Stromal cell of bone marrow (primary cell): Measurements from ENCODE around the gene TMEM184A.
"Not testable (repeated sequence)": the region's sequence is repeated elsewhere in the genome, so short reads cannot be mapped to it uniquely, and the experiment has no call there.

ENCODE experiments used
- DNase-seq: peaks from one replicate; pipeline ENCODE4 v3.0.0-alpha.2; 2012; ENCODE audit warnings: low read depth

Gene TMEM184A

DNA sequence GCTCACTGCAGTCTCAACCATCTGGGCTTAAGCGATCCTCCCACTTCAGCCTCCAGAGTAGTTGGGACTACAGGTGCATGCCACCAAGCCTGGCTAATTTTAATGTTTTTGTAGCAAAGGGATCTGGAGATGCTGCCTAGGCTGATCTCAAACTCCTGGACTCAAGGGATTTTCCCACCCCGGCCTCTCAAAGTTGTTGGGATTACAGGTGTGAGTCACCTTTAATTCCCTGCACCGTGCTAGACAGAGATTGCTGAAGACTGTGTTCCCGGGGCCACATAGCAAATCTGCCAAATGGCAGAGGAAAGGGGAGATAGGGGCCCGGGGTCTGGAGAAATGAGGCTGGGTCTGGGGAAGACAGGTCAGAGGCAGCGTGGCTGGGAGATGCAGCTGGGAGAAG lies 34.5 kb upstream of the TMEM184A start:
- no peak for DNase-seq

GRCh38 chr7:1588978-1589377 lies 33.0 kb upstream of the TMEM184A start:
- DNase-seq = no peak

DNA sequence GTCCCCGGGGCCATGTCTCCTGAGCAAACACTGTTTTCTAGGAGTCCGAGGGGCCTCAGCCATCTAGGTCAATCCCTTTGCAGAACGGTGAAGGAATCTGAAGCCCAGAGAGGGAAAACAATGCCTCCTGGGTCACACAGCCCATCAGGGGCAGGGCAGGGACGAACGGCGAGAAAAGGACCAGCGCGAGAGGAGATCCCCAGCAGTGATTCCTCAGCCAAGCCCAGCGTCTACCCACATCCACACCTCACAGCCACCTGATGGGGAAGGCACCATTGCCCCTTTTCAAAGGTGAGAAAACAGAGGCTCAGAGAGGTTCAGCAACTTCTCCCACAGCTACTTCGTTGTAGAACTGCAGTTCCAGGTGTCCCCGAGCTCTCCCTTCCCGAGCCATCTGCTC lies 31.7 kb upstream of the TMEM184A start:
- DNase-seq = no peak

- no peak for DNase-seq
Measured at GRCh38 chr7:1586827-1587705, 31.1 kb upstream of the TMEM184A start.

DNA sequence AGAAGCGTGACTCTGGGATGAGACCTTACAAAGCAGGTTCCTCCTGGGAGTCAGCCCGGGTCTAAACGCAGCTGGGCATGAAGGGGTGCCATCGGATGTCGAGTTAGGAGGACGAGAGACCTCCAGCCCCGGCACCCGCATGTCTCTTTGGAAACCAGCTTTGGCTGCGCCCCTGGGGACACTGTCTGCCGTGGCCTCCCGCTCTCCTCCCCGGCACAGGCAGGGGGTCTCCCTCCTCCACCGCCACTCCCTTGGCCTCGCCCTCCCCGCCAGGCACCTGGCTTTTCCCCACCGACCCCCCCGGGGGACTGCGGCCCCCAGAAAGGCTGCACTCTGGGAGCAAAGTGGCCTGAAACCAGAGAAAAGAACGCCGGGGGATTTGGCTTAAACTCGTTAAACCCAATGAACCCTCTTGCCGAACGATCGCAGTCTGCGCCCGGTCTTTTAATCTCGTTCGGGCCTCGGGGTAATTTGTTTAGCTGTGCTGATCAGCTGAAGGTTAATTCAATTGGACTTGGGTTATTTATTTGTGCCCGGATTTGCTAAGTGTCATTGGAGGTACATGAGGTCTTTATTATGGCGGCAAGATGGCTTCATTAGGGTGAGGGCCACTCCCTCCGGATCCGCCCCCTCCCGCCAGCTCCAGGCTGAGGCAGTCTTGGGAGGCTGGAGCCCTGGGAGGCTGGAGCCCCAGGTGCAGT lies 30.3 kb upstream of the TMEM184A start:
- DNase-seq = no peak

DNA sequence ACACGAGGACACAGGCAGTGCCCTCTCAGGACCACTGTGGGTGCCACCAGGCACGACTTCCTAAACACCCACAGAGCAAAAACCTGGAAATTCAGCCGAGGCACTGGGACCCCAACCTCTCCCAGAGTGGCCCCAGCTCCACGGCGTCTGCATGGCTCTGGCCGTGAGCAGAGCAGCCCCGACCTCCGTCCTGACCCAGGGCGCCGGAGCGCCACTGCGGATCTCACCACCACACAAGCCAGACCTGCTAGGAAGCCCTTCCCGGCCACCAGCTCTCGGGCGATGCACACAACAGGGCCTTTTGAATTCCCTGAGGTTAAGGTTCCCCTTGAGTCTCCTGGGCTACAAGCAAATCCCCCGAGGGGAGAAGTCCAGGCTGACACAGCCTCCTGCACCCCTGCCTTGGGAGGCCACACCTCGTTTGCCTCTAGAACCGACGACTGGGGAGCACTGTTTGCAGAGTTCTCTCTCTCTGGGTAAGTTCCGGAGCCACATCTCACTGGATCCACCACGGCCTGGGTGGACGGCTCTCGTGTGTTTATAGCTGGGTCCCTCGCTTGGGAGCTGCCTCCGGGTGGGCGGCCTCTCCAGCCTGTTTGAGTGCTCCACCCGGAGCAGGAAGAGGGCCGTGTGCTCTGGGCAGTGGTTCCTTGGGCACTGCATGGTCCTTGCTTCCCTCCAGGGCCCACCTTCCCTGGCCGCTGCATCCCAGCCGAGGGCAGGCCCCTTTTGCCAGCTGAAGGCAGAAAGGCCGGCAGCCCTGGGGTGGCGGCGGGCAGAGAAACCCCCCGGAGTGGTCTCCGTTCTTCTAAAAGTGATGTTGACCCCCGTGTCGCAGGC lies 29.4 kb upstream of the TMEM184A start:
- DNase-seq = no peak

- no peak for DNase-seq
Measured at GRCh38 chr7:1584700-1585099, 28.7 kb upstream of the TMEM184A start.

GRCh38 chr7:1583241-1583930 lies 27.4 kb upstream of the TMEM184A start:
- not testable (repeated sequence) for DNase-seq

DNA sequence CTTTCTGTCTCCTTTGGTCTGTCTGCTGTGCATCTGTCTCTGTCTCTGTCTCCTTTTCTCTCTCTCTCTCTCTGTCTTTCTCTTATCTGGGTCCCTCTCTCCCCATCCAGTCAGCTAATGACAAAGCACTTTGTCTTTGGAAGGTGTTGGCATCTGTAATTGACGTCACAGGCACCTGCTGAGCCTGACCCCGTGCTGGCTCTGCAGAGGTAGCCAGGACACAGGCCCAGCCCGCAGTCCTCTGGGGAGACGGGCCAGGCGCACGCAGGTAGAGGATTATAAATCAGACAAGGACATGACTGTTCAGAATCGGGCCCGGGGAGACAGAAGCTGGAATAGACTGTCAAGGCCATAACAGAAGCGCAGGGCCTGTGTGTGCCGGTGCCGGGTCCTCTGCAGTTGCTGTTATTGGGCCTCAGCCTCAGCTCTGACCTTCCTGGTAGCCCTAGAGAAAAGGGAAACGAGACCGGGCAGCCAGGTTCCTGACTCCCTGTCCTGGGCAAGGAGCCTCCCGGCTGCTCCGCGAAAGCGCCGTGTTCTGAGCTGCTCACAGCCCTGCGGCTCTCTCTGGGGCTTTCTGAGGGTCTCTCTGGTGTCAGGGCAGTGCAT lies 24.5 kb upstream of the TMEM184A start:
- DNase-seq = no peak

DNA sequence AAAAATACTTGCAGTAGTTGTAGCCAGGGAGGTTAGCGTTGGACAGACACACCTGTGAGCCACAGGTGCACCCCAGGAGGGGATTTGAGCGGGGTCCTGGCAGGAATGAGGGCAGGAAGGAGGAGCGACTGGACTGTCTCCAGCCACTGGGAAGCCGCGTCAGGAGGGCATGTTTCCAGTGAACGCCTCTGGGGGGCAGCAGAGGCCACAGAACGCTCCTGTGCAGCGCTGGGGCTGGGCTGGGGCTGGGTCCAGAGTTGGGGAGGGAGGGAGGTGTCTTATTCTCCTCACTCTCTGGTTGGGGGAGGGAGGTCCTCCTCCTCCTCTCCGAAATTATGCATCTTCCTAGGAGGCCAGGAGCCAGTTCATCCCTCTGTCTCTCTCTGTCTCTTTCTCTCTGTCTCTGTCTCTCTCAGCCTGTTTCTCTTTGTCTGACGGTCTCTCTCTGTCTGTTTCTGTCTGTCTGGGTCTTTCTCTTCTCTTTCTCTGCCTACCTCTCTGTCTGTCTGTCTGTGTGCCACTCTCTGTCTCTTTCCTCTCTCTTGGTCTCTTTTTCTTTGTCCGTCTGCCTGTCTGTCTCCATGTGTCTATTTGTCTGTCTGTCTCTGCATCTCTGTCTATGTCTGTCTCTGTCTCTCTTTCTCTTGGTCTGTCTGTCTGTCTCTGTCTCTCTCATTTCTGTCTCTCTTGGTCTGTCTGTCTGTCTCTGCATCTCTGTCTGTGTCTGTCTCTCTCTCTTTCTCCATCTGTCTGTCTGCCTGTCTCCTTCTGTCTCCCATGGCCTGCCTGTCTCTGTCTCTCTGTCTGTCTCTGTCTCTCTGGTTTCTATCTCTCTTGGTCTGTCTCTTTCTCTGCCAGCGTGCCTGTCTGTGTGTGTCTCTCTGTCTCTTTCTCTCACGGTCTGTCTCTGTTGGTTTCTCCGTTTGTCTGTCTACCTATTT lies 23.7 kb upstream of the TMEM184A start:
- DNase-seq = peak; percentile 23

- no peak for DNase-seq
Measured at GRCh38 chr7:1578513-1578912, 22.5 kb upstream of the TMEM184A start.

GRCh38 chr7:1576521-1577253 lies 20.7 kb upstream of the TMEM184A start:
- no peak for DNase-seq

DNA sequence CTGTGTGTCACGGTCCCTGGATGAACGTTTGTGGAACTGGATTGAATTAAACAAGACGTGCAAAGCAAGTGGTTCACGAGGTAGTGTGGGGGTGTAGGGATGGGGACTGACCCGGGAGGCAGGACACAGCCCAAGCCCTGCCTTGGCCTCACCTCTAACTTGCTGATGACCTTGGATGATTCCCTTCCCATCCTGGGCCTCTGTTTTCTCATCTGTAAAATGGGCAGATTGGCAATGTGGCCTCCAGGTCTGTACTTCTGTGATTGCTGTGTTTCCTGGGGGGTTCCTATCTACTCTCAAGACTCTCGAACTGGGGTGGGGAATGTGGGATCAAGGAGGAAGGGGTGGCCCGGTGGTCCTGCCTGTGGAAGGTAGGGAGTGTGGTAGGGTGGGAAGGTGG lies 19.8 kb upstream of the TMEM184A start:
- no peak for DNase-seq

- no peak for DNase-seq
Measured at GRCh38 chr7:1572111-1572822, 16.3 kb upstream of the TMEM184A start.

DNA sequence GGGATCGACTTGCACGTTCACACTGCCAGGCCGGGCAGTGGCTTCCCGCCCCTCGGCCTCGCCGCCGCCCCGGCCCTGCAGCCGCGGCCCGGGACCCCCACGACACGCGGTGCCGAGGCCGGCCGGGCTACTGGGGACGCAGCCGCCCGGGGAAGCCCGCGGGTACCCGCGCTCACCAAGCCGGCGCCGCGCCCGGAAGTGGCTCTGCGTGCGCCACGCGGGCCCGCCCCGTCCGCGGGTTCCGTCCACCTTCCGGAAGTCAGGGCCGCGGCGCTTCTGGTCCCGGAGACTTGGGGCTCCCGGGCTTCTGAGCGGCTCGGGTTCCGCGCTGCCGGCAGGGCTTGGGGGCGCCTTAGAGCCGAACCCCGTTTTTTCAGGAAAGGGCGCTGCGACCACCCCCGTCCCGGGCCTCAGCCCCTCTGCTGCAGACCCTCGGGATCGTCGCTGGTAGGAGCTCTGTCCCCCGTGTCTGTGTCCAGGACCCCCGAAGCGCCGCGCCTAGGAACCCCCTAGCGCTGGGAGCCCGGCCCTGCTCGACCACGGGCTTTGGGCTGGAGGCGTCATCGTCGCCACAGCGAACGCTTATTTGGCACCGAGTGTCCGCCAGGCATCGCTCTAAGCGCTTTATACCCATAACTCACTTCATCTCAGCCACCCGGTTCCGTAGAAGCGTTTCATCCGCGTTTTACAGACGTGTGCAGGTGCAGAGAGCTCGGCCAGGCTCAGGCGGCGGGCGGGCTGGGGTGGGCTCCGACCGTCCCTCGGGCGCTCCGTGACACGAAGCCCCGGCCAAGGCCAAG lies 14.0 kb upstream of the TMEM184A start, which contains the start of gene PSMG3:
TSS of gene PSMG3 (minus strand) at position 200 of the 800 bp plus-strand sequence. CDS start 693 bp downstream, outside the sequence.
- peak; percentile 81 for DNase-seq

DNA sequence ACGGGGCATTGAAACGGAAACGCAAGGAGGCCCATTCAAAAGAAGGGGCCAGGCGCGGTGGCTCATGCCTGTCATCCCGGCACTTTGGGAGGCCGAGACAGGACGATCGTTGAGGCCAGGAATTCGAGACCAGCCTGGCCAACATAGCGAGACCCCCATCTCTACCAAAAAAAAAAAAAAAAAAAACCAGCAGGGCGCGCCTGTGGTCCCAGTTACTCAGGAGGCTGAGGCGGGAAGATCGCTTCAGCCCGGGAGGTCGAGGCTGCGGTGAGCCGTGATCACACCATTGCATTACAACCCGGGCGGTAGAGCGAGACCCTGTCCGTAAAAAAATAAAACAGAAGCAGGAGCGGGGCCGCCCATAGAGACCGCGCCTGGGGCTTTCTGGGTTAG lies 13.4 kb upstream of the TMEM184A start:
- DNase-seq = no peak

GRCh38 chr7:1569016-1569415 lies 13.0 kb upstream of the TMEM184A start:
- peak; percentile 54 for DNase-seq
